Measurements from ENCODE around the gene IFITM2. TPM values are rescaled to one million over a fixed set of nuclear protein-coding genes. Genes with fewer than 3 reads are reported as not detected.
"Not testable (repeated sequence)": the region's sequence is repeated elsewhere in the genome, so short reads cannot be mapped to it uniquely, and the experiment has no call there.

IFITM2 gene
- polyA plus RNA-seq, 3 donors from 2014 or later: 4,348 to 7,867 (median 6,958) TPM

DNA sequence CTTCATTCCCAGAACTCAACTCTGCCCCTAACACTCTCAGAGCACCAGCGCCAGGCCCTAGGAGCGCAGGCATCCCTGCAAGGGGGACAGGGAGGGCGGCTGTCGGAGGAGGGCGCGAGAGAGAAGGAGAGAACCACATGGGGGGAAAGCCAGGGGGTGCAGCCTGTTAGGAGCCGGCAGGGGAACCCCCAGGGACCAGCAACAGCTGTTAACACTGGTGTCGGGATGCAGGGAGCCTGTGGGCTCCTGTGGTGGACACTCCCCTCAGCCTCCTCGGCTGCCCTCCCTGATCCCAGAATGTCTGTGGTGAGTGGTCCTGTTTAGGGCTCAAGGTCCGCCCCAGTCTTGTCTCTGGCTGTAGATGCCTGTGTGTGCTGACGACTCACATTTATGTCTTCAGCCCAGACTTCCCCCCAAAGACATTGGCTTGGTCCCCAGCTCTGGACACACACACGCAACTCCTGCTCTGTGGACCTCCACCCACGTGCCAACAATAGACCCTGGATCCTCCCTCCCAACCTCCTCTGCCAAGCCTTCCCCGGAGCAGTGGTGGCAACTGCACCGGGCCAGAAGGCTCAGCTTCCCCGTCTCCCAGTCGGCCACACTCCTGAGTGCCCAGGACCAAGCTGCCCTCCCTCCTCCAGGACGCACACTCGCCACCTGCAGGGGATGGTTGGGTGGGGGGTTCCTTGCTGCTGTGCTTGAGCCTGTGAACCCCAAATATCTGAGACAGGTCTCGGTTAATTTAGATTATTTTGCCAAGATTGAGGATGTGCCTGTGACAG is 7.5 kb upstream of the IFITM2 start:
- peaks cover 9 to 14% (median 11%) of the 10 kb centered on the region in 3 donors for H3K27me3 Mint-ChIP-seq (ENCODE audit: low read depth in 3 of 3)
- no peak overlapping the region for H3K4me3 Mint-ChIP-seq
- H3K36me3 Mint-ChIP-seq: no peaks in the 10 kb centered on the region
- peaks cover 31 to 35% of the 10 kb centered on the region in 2 donors for H3K4me1 Mint-ChIP-seq
- H3K27ac Mint-ChIP-seq: peak overlapping the region in 1 of 6 donors; percentile 28
- no peak for DNase-seq
- H3K9me3 Mint-ChIP-seq: no peaks in the 10 kb centered on the region

- Mint-ChIP-seq H3K4me3 (no peak overlapping the region), H3K27ac (peak overlapping the region in 2 of 6 donors; percentile 26 to 45)
Measured at GRCh38 chr11:303363-303762, 4.3 kb upstream of the IFITM2 start.

GRCh38 chr11:304061-304506 is 3.5 kb upstream of the IFITM2 start:
- H3K36me3 Mint-ChIP-seq: peaks cover 0 to 1% (median under 1%) of the 10 kb centered on the region in 3 donors
- H3K27ac Mint-ChIP-seq: no peak overlapping the region
- DNase-seq: no peak
- H3K4me3 Mint-ChIP-seq: no peak overlapping the region
- peaks cover 39 to 44% of the 10 kb centered on the region in 2 donors for H3K4me1 Mint-ChIP-seq
- peaks cover 6 to 18% (median 7%) of the 10 kb centered on the region in 3 donors for H3K27me3 Mint-ChIP-seq (ENCODE audit: low read depth in 3 of 3)
- H3K9me3 Mint-ChIP-seq: no peaks in the 10 kb centered on the region

More at GRCh38 chr11:303363-303762, 4.3 kb upstream of the IFITM2 start:
- Mint-ChIP-seq H3K27me3 (ENCODE audit: low read depth in 3 of 3) (peaks cover 5 to 13% (median 6%) of the 10 kb centered on the region in 3 donors), H3K36me3 (no peaks in the 10 kb centered on the region), H3K9me3 (no peaks in the 10 kb centered on the region), H3K4me1 (peaks cover 40 to 43% of the 10 kb centered on the region in 2 donors)
- no peak for DNase-seq

DNA sequence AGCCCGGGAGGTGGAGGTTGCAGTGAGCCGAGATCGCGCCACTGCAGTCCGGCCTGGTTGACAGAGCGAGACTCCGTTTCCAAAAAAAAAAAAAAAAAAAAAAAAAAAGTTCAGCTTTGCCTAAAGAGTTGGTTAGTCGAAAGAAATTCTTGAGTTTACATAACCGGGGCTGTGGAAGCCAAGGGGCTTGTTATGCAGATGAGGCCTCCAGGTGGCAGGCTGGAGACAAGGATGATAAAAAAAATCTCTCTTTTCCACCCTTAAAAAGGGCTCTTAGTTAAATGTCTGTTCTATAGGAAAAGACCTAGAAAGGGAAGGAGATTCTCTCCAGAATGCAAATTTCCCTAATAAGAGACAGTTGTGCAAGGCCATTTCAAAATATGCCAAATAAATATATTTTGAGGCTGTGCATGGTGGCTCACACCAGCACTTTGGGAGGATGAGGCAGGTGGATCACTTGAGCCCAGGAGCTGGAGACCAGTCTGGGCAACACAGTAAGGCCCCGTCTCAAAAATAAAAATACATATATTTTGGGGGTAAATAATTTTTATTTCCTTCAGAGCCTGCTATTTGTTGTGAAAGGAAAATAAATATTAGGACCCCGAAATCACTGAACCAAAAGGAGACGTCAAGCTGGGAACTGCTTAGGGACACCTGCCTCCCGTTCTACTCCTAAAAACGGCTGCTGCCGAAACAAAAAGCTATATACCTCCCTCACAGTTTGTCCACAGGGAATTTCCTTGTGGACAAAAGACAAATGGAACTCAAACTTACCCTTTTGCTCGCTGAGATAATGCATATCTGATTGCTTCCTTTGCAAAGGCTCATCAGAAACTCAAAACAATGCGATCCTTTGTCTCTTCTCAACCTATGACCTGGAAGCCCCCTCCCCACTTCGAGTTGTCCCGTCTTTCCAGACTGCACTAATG is 2.4 kb upstream of the IFITM2 start:
- peak overlapping the region in 5 of 6 donors; percentile 77 to 97 (median 91) for H3K27ac Mint-ChIP-seq
- peaks cover 6 to 23% (median 7%) of the 10 kb centered on the region in 3 donors for H3K27me3 Mint-ChIP-seq (ENCODE audit: low read depth in 3 of 3)
- H3K4me1 Mint-ChIP-seq: peaks cover 47 to 52% of the 10 kb centered on the region in 2 donors
- H3K9me3 Mint-ChIP-seq: no peaks in the 10 kb centered on the region
- DNase-seq: peak; percentile 57 to 66 (median 64)
- peaks cover 0 to 8% (median 5%) of the 10 kb centered on the region in 3 donors for H3K36me3 Mint-ChIP-seq
- peak overlapping the region; percentile 39 to 59 (median 57) for H3K4me3 Mint-ChIP-seq

- peaks cover 4 to 23% (median 7%) of the 10 kb centered on the region in 3 donors for H3K27me3 Mint-ChIP-seq (ENCODE audit: low read depth in 3 of 3)
Measured at GRCh38 chr11:305844-306211, 1.8 kb upstream of the IFITM2 start.

DNA sequence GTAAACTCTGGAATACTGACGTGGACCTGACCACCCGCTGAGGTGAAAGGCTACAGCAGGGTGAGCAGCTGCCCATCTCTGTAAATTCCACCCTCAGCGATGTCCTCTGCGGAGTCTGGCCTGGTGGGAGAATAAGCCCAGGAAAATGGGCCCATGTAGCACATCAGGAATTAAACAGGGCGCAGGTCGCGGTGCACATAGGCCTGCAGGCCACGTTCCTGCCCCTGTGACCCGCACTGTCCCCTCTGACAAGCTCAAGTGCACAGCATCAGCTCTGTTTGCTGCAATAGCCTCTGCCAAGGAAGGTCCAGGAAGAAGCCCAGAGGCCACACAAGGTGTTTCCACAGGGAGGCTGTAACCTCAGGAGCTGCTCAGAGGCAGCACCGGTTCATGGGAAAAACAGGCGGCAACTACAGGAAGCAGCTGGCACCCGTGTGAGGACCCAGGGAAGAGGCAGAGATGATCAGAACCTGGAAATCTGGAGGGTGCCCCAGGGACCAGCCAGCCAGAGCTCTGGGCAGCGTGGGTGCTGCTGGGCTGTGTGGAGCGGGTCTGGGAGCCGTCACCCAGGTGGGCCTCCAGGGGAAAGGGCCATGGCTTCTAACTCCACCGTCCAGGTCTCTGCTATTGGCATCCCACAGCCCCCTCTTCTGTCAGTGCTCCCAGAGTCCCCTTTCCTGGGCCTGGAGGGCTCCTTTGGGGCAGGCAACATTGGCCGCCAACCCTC is 808 bp upstream of the IFITM2 start:
- DNase-seq: no peak
- Mint-ChIP-seq H3K27ac (peak overlapping the region; percentile 95 to 97 (median 97)), H3K4me3 (peak overlapping the region; percentile 90 to 99 (median 92)), H3K9me3 (no peaks in the 10 kb centered on the region), H3K27me3 (ENCODE audit: low read depth in 3 of 3) (peaks cover 0 to 26% (median 7%) of the 10 kb centered on the region in 3 donors), H3K4me1 (peaks cover 50 to 51% of the 10 kb centered on the region in 2 donors), H3K36me3 (peaks cover 0 to 8% (median 5%) of the 10 kb centered on the region in 3 donors)

More at GRCh38 chr11:305844-306211, 1.8 kb upstream of the IFITM2 start:
- peak overlapping the region in 5 of 6 donors; percentile 90 to 97 (median 97) for H3K27ac Mint-ChIP-seq
- peak overlapping the region in 4 of 5 donors; percentile 1 to 90 (median 33) for H3K4me3 Mint-ChIP-seq
- H3K9me3 Mint-ChIP-seq: no peaks in the 10 kb centered on the region
- H3K36me3 Mint-ChIP-seq: peaks cover 0 to 8% (median 5%) of the 10 kb centered on the region in 3 donors
- DNase-seq: no peak
- H3K4me1 Mint-ChIP-seq: peaks cover 46 to 48% of the 10 kb centered on the region in 2 donors

DNA sequence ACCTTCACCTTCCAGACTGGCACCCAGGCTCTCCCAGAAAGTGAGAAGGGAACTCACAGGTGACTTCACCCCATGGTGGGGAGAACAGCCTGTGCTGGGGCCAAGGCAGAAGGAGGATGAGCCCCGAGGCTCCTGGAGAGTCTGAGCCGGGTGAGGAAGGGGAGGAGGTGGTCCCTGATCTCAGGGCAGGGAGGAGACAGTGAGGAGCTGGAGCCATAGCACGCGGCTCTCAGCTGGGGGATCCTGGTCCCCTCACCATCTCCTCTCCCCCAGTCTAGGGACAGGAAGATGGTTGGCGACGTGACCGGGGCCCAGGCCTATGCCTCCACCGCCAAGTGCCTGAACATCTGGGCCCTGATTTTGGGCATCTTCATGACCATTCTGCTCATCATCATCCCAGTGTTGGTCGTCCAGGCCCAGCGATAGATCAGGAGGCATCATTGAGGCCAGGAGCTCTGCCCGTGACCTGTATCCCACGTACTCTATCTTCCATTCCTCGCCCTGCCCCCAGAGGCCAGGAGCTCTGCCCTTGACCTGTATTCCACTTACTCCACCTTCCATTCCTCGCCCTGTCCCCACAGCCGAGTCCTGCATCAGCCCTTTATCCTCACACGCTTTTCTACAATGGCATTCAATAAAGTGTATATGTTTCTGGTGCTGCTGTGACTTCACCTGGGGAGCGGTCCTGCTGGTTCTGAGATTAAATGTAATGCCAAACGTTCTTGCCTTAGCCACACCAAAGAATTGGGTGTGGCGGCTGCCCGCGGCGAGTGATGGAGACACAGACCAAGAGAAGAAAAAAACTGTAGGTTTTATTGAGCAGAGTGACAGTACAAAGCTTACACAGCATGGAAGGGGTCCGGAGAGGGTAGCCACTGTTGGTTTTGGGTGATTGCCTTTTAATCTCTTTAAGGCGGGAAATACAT is 1.4 kb downstream of the IFITM2 start:
- peaks cover 69 to 73% of the 10 kb centered on the region in 2 donors for H3K4me1 Mint-ChIP-seq
- H3K27ac Mint-ChIP-seq: peak overlapping the region; percentile 95 to 97 (median 97)
- H3K4me3 Mint-ChIP-seq: peak overlapping the region; percentile 90 to 99 (median 92)

GRCh38 chr11:309979-310572 is 2.5 kb downstream of the IFITM2 start:
- Mint-ChIP-seq H3K4me3 (peak overlapping the region; percentile 90 to 99 (median 92)), H3K36me3 (peaks cover under 1 to 17% (median 16%) of the 10 kb centered on the region in 3 donors), H3K27ac (peak overlapping the region; percentile 95 to 97 (median 97)), H3K4me1 (peaks cover 70 to 72% of the 10 kb centered on the region in 2 donors), H3K27me3 (ENCODE audit: low read depth in 3 of 3) (peaks cover 8 to 34% (median 9%) of the 10 kb centered on the region in 3 donors)
- DNase-seq, H3K9me3 Mint-ChIP-seq: not testable (repeated sequence)

More for the DNA sequence above, 1.4 kb downstream of the IFITM2 start:
- H3K9me3 Mint-ChIP-seq, H3K36me3 Mint-ChIP-seq: not testable (repeated sequence)
- DNase-seq: peak in 2 of 3 donors; percentile 42 to 43
- peaks cover 2 to 28% (median 5%) of the 10 kb centered on the region in 3 donors for H3K27me3 Mint-ChIP-seq (ENCODE audit: low read depth in 3 of 3)

DNA sequence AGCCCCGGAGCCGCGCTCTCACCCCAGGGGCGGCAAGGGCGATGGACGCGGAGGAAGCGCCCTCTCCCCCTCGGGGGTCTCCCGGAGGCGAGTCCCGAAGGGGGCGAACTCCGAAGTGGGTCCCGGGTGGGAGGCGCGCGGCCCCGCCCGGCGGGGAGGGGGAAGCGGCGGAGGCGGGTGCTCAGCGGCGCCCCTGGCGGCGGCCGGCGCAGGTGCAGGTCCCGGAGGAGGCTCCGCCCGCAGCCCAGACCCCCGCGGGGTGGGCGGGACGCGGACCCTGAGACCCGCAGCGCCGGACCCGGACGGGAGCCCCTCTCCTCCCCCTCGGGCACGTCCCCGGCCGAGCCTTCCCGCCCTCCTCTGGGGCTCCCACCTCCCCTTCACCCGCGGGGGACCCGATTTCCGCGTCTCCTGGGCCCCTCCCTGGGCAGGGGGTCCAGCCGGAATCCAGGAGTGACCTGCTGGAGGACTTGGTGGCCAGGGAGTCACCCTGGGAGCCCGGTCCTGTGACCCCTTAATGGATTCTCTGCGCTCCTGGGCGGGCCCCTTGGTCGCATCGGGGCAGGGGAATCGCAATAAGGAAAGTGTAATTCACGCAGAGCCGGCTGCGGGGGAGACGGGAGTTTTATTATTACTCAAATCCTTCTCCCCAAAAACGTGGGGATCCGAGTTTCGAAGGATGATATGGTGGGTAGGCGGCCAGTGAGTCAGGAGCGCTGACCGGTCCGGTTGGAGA is 3.6 kb downstream of the IFITM2 start:
- Mint-ChIP-seq H3K27ac (peak overlapping the region; percentile 94 to 99 (median 98)), H3K4me3 (peak overlapping the region; percentile 93 to 98 (median 94)), H3K4me1 (peaks cover 59 to 61% of the 10 kb centered on the region in 2 donors), H3K27me3 (ENCODE audit: low read depth in 3 of 3) (peaks cover 9 to 37% (median 11%) of the 10 kb centered on the region in 3 donors), H3K36me3 (peaks cover 4 to 21% (median 19%) of the 10 kb centered on the region in 3 donors)
- not testable (repeated sequence) for DNase-seq, H3K9me3 Mint-ChIP-seq

DNA sequence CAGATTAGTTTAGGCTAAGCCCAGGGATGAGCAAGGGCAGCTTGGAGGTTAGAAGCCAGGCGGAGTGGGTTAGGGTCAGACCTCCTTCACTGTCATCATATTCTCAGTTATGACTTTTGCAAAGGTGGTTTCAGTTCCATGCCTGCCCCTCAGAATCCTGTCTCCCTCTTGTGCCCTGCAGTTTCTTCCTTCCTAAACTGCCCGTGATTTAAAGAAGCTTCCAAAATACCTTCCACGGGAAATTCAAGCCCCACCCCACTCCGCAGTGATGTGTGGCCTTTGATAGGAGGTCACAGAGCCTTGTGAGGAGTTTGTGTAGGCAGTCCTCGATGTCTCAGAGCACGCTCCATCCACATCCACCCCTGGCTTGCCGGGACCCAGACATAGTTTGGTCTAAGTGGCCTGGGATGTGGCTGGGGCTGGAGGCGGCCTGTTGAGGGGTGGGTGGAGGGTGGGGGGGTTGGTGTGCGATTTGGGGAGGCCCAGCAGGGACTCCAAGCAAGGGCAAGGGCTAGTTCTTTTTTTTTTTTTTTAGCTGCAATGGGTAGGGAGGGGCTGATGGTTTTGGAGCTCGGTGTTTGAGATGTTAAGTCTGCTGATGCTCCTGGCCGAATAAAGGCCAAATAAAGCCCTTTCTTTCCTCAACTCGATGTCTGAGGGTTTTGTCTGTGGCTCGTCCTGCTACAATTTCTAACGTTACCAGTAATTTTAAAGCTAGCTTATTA is 4.6 kb downstream of the IFITM2 start:
- peaks cover 4 to 30% (median 26%) of the 10 kb centered on the region in 3 donors for H3K36me3 Mint-ChIP-seq
- no peaks in the 10 kb centered on the region for H3K9me3 Mint-ChIP-seq
- peaks cover 18 to 48% (median 21%) of the 10 kb centered on the region in 3 donors for H3K27me3 Mint-ChIP-seq (ENCODE audit: low read depth in 3 of 3)
- H3K27ac Mint-ChIP-seq: peak overlapping the region; percentile 94 to 99 (median 98)
- peak overlapping the region; percentile 93 to 98 (median 94) for H3K4me3 Mint-ChIP-seq
- DNase-seq: no peak
- H3K4me1 Mint-ChIP-seq: peaks cover 58 to 60% of the 10 kb centered on the region in 2 donors

Measured in immature natural killer cell (primary cell).